HepG2 (cell line): ENCODE data around the gene TCEAL8.

ENCODE experiments used
- CTCF ChIP-seq: sonication (generic); formaldehyde crosslinking; IDR thresholded peaks from 2 replicates; pipeline ENCODE4 v1.5.0; 2020; ENCODE audit warnings: mild to moderate bottlenecking, missing genetic modification reagents, moderate library complexity
- PAX8 ChIP-seq: sonication (generic); formaldehyde crosslinking; IDR thresholded peaks from 2 replicates; pipeline ENCODE4 v1.8.0; 2022; ENCODE audit warnings: mild to moderate bottlenecking, missing genetic modification reagents, borderline replicate concordance
- SIX4 ChIP-seq: sonication (generic); formaldehyde crosslinking; IDR thresholded peaks from 2 replicates; pipeline ENCODE4 v1.4.0; 2020; ENCODE audit warnings: missing genetic modification reagents
- ZNF407 ChIP-seq: sonication (generic); formaldehyde crosslinking; IDR thresholded peaks from one replicate; pipeline ENCODE4 v1.5.1; 2020; ENCODE audit warnings: mild to moderate bottlenecking, missing genetic modification reagents; ENCODE audit errors: not compliant biosample characterization

GRCh38 chrX:103210056-103210455, 44.9 kb downstream of the TCEAL8 start:
- TF ChIP-seq CTCF = no peak
- TF ChIP-seq PAX8 = no peak
- no peak for TF ChIP-seq ZNF407 (CRISPR knock-in tag)
- no peak for TF ChIP-seq SIX4 (CRISPR knock-in tag)
